MV-4-11 (cell line): ENCODE results near the gene SOX30.
"Not testable (repeated sequence)": the region's sequence is repeated elsewhere in the genome, so short reads cannot be mapped to it uniquely, and the experiment has no call there.

ENCODE experiments used
- DNase-seq: peaks from one replicate; lab custom pipeline; 2025; lab: John Stamatoyannopoulos, UW

The SOX30 gene

DNA sequence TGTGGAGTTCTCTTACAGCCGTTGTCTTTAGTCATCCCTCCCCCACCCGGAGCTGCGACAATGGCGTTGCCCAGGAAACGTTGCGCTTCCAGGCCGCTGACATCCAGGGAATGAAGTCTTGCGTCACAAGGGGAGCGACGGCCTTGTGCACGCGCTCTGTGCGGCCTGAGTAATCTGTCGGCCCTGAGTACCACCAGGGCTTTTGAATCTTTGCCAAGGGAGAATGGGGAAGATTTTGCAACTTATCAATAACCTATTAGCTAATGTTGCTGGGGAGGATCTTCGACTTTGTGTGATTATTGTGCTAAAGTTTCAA is at the start of gene SOX30:
Gene SOX30 (minus strand): TSS at position 62 of the 316 bp plus-strand sequence. CDS start 360 bp downstream, outside the sequence.
- DNase-seq: no peak

DNA sequence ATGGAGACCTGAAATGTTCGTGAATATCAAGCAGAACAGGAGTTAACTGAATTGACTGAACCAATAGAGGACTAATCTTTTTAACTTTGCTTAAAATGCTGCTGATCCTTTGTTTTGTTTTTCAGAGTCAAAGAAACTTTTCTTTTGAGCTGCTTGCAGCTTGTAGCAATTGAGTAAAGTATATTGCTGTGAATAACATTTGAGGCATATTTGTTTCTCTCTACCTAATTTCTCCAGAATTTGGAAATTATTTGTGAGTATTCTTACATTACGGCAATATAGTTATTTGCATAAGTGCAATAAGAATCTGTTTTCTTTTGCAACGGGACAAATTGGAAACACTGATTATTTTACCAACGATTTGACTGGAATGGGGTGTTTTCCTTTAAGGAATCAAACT is 46.4 kb upstream of the SOX30 start:
- DNase-seq: not testable (repeated sequence)

DNA sequence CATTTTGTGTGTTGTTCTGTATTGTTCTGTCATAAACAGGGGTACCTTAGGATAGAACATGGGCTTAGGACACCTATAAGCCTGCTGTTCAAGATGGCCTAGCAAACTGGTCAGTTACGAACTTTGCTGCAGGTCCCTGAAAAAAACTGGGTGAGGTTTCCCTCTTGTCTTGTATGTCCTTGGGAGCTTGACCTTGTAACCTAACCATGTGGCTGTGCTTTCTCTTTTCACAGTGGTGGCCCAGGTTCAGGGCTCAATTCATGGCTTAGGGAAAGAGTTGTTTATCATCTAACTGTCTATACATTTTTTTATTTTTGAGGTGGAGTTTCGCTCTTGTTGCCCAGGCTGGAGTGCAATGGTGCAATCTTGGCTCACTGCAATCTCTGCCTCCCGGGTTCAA is 43.9 kb upstream of the SOX30 start:
- not testable (repeated sequence) for DNase-seq

DNA sequence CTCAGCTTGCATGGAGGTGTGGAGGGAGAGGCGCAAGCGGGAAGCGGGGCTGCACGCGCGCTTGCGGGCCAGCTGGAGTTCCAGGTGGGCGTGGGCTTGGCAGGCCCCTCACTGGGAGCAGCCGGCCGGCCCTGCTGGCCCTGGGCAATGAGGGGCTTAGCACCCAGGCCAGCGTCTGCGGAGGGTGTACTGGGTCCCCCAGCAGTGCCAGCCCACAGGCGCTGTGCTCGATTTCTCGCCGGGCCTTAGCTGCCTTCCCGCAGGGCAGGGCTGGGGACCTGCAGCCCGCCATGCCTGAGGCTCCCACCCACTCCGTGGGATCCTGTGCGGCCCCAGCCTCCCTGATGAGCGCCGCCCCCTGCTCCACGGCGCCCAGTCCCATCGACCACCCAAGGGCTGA is 41.6 kb upstream of the SOX30 start:
- not testable (repeated sequence) for DNase-seq

DNA sequence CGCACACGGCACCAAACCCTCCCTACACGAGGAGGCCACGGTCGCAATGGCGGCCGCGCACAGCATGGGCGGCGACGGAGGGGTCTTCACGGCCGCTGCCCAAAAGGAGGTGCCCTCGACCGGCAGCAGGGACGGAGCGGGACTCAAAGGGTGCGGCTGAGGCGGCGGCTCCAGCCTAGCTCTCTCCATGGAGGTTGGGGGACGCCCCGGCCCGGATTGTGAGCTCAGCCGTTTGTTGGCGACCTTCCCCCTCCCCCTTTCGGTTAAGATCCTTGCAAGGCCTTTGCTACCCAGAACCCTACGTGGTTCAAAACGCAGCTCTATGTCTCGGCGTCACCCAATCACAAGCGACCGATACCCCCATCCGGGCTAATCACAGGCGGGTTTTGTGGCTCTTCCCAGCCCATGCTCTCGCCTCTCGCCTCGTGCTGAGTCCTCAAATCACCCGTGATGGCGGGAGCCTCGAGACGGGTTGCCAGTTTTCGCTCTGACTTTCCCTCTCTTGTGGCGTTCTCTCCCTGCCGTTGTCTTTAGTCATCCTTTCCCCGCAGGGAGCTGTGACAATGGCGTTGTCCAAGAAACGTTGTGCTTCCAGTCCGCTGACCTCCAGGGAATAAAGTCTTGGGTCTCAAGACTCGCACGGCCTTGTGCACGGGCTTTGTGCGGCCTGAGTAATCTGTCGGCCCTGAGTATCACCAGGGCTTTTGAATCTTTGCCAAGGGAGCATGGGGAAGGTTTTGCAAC is 38.6 kb upstream of the SOX30 start:
- no peak for DNase-seq

DNA sequence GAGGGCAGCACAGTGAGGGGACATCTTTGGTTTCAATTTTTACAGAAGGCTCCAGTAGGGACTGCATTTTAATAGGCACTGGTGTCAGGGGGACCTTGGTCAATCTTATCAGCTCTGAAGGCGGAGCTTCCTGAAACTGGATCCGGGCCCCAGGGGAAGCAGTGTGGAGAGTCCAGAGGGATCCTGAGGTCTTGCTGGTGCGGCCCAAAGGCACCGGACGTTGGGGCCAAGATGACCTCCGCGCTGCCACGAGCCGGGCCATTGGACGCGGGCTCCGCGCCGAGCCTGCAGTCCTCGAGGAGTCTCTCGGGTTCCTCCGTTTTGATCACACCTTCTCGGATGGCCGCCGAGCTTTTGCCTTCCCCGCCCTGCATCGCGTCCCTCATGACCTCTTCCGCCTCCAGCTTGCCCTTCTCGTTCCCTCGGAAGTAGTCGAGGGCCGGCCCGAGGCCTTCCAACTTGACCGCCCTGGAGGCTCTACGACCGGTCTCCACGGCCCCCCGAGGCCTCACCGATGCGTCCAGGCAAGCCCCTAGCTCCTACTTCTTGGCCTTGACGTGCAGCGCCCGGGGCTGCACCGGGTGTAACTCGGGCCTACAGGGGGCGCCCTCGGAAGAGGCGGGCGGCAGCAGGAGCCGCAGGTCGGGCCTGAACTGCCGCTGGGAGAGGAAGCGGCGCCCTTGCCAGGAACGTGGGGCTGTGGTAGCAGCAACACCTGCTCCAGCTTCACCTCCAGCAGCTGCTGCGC is 37.9 kb upstream of the SOX30 start:
- DNase-seq: no peak

DNA sequence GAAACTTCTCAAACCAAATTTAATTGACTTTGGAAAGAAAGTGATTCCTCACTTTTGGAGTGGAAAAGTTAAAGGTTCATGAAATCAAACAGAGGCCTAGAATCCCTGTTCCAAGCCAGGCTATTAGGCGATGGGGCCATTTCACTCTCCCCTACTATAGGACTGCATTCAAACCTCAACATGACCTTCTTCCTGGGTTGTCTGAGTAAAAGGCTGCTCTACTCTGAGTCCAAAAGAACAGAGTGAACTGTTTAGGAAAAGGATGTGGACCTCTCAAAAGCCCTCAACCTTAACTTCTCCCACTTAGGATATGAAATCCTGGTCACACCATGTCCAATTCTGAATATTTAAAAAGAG is 34.9 kb upstream of the SOX30 start:
- no peak for DNase-seq

DNA sequence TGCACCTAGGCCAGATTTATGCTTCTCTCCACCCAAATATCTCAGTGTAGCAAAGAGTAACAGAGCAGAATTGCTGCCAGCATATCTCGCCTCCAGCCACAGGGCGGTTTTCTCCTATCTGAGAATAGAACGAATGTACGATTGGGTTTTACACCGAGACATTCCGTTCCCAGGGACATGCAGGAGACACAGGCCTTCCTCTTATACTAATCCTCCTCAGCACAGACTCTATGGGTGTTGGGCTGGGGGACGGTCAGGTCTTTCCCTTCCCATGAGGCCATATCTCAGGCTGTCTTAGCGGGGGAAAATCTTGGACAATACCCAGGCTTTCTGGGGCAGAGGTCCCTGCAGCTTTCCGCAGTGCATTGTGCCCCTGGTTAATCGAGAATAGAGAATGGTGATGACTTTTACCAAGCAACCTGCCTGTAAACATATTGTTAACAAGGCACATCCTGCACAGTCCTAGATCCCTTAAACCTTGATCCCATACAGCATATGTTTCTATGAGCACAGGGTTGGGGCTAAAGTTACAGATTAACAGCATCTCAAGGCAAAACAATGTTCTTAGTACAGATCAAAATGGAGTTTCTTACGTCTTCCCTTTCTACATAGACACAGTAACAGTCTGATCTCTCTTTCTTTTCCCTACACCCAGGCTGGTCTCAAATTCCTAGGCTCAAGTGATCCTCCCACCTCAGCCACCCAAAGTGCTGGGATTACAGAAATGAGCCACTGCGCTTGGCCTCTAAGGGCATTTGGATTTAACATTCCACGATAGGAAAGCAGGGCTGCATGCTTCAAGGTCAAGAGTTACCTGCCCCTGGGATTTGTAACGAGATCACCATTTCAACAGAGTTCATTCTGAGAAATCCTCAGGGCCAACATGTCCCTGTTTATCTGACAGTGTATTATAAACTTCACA is 34.3 kb upstream of the SOX30 start:
- DNase-seq: not testable (repeated sequence)

DNA sequence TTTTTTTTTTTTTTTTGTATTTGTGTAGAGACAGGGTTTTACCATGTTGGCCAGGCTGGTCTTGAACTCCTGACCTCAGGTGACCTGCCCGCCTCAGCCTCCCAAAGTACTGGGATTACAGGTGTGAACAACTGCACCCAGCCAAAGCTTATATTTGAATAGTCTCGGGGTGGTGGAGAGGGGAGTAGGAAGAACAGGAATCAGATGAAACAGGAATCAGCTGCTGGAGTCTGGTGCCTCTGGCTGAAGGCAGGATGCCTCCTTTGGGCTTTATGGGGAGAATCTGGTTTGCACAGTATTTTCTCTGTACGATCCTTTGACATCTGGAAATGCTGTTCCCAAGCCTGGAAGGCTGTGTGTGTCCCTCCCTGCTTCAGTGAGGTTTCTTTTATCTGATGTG is 30.0 kb upstream of the SOX30 start:
- DNase-seq: no peak

DNA sequence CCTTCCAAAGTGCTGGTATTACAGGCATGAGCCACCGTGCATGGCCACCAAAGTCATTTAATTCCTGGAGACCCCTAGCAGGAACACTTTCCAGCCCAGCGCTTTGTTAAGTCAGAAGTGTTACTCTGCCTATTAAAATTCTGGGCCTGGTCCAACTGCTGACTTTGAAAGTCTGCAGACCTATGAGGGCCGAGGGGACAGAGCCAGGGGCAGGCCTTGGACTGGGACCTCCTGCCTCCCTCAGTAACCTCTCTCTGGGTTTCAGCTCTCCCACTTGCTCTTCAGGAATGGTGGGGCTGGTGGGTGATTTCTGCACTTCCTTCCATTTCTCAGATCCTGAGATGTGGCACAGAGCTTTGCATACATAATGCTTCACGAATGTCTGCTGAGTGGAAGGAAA is 28.8 kb upstream of the SOX30 start:
- no peak for DNase-seq

DNA sequence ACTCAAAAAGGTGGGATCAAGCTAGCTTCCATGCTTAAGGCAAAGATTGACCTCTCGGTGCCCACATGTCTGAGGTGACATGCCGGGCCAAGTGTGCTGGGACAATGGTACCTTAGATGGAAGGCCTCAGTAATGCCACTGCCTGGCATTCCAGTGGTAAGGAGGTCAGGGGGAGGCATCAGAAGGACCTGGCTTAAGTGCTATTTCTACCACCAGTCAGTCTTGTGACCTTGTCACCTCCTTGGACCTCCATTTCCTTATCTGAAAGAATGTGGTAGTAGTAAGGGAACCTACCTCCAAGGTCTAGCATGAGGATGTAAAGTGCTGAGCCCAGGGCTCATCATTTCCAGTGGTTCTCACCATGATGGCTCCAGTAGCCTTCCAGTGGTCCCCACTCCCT is 28.0 kb upstream of the SOX30 start:
- DNase-seq: no peak

DNA sequence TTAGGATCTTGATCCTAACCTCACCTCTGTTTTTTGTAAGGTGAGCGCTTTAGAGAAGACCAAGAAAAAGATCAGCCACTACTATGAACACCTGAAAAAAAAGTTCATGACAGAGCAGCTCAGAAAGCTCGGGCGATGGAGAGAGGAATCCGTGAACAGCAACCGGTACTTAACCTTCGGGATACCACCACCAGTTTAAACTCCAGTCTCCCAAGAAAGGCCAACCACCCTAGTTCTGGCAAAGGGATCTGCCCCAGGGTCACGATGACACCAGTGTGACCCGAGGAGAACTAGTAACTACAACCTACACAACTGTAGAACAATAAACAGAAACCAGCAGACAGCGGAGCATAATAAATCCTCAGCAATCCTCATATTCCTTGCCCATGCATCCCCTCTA is 27.6 kb upstream of the SOX30 start:
- DNase-seq: no peak

DNA sequence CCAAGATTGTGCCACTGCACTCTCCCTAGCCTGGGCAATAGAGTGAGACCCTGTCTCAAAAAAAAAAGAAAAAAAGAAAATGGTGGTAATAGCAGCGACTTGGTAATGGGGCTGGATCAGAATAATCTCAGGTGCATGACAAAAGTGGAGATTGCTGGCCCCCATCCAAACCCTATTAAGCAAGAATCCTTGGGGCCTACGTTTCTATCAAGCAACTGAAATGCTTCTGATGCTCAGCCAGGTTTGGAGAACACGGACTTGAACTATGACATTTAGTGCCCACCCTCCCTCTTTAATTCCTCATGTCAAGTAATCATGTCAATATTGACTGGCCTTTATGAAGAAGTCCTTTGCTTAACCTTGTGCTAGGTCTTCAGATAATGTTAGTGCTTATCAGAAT is 25.7 kb upstream of the SOX30 start:
- no peak for DNase-seq

DNA sequence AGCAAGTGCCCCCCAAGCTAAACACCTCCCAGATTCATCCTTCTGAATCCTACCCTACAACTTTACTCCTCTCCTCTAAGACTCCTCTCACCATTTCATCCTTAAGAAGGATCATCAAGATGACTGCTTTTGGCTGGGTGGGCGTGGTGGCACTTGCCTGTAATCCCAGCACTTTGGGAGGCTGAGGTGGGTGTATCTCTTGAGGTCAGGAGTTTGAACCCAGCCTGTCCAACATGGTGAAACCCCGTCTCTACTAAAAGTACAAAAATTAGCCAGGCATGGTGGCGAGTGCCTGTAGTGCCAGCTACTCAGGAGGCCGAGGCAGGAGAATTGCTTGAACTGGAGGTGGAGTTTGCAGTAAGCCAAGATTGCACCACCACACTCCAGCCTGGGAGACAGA is 22.1 kb upstream of the SOX30 start:
- DNase-seq: not testable (repeated sequence)

DNA sequence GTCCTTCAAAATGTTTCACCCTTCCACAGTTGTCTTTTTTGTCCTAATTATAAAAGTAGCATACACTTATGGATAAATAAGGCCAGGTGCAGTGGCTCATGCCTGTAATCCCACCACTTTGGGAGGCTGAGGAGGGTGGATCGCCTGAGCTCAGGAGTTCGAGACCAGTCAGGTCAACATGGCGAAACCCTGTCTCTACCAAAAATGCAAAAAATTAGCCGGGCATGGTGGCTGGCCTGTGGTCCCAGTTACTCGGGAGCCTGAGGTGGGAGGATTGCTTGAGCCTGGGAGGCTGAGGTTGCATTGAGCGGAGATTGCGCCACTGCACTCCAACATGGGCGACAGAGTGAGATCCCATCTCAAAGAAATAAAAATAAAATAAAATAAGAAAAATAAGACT is 20.7 kb upstream of the SOX30 start:
- DNase-seq: no peak

DNA sequence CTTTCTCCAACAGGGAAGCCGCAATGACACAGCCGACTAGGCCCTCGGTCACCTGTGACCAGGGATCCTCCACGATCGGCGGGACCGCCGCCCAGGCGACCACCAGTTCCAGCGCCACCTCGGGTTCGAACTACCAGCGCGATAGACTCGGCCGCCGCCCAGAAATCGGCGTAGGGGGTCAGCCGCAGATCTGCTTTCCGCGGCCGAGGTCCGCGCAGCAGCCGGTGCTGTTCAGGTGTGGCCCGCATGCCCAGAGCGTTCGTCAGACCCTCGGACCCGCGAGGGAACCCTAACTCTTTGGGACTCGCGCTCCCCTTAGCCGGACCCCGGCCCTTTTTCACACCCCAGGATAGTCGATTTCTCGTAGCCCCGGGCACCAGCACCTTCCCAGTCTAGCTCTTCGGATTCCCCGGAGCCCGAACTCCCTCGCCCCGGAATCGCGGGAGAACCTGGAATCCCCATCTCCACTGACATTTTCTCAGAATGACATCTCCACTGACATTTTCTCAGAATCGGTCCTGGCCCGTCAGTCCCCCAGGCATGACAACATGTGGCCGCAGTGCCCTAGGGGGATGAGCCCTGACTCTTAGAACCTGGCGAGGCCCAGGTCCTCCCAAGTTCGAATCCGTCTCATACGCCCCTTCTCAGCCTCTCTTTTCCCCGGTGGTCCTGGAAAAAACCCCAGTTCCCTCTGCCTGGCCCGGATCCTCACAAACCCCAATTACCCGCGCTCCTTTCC is 19.5 kb upstream of the SOX30 start:
- DNase-seq: no peak

DNA sequence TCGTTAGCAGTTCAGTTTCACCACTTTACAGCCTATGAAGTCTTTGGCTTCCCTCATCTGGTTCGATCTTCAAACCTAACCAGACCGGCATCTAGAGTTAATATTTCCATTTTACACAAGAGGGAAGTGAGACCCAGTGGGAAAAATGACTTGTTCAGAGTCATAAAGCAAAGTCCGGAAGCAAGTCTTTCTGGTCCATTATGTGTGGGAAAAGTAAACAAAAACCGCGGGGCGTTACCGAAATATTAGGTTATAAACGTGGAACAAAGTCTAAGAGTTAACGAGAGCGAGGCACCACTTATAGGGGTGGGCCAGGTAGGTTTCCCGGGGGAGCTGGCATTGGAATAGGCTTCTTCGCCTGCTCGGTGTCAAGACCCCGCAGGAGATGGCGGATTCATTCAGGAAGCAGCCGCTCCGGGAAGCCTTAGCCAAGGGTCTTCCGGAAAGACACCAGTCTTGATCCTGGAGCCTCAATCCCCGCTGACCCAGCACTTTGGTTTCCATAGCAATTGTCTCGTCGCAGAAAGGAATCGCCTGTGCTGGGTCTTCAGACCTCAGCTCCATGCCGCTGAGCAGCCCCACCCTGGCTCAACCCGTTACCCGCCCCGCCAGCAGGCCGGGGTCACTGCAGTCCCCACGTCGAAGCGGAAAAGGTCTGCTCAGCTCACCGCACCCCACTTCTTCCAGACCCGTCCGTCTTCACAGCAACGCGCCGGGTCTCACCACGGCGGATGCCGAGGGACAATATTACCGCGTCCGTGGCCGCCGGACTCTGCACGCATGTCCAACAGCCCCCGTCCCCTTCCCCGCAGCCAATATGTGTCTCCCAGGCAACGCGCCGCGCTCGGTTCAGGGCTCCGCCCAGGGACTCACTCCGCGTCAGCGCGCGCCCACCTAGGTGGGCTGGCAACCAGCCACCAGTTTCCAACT is 18.7 kb upstream of the SOX30 start, which contains the start of gene C5orf52:
Gene C5orf52 (plus strand): TSS at position 872 of the 930 bp plus-strand sequence. CDS start 82 bp downstream, outside the sequence.
- peak; percentile 68 for DNase-seq

DNA sequence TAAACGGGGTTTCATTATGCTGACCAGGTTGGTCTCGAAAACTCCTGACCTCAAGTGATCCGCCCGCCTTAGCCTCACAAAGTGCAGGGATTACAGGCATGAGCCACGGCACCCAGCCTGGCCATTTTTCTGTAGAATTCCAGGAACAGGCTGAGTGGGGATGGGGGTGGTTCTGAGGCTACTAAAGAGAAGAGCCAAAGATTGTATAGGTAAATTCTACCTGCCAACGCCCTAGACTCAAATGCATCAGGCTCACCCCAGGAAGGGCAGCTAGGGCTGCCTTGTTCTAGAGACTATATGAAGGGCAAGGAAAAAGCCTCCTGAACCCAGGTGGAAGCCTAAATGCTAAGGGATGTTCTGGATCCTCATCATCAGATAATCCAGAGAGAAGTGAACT is 17.5 kb upstream of the SOX30 start:
- no peak for DNase-seq

DNA sequence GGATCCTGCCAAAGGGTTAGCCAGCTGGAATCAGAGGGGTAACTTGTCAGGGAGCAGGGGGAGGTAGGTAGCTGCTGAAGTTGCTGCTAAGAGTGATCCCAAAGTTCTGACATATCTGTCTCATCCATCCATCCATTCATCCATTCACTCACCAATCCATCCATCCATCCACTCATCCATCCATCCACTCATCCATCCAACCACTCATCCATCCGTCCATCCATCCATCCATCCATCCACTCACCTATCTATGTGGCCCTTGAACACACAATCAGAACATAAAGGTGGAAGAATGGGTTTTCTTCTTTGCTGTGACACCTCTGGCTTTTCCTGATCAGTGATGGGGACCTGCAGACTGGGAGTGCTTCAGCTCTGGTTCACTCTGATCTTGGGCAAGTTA is 16.1 kb upstream of the SOX30 start:
- no peak for DNase-seq

DNA sequence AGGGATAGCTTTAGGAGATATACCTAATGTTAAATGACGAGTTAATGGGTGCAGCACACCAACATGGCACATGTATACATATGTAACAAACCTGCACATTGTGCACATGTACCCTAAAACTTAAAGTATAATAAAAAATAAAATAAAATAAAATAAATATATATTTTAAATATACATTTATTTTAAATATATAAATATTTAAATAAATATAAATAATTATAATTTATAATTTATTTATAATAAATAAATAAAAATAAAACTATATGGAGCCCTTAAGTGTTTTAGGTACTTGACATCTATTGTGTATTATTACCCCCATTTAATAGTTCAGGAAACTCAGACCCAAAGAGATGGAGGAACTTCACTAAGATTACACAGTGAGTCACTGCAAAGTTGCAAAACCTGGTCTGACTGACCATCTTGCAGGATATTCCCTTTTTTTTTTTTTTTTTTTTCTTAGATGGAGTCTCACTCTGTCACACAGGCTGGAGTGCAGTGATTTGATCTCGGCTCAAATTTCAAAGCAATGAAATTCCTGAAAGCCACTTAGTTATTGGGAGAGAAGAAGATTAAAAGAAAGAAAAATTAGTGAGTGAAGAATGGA is 13.3 kb upstream of the SOX30 start:
- peak; percentile 79 for DNase-seq
